ENCODE results near the gene SLC6A18. TPM values are rescaled to one million over a fixed set of nuclear protein-coding genes. Genes with fewer than 3 reads are reported as not detected.
"Not testable (repeated sequence)": the region's sequence is repeated elsewhere in the genome, so short reads cannot be mapped to it uniquely, and the experiment has no call there.

The SLC6A18 gene
- polyA plus RNA-seq, 1 of the 3 experiments (the other 2 are of a cell fraction) = not detected

- H3K4me2 ChIP-seq; H3K79me2 ChIP-seq (ENCODE audit: insufficient read depth); H4K20me1 ChIP-seq (ENCODE audit: insufficient read depth); H3K9me3 ChIP-seq; H3K27ac ChIP-seq (ENCODE audit: low read depth in 2 of 2, low read length in 1 of 2); DNase-seq; H3K9ac ChIP-seq; H2AFZ ChIP-seq (ENCODE audit: low read depth); H3F3A ChIP-seq (replicated peaks; ENCODE audit: insufficient read depth); POLR2A ChIA-PET; CTCF ChIA-PET; H3K9me2 ChIP-seq; H3K36me3 ChIP-seq (replicated peaks in 1 of 2; ENCODE audit: control insufficient read depth in 1 of 2, insufficient read depth in 2 of 2, low read length in 1 of 2); H3K4me1 ChIP-seq (ENCODE audit: control insufficient read depth in 1 of 2, insufficient read depth in 2 of 2, low read depth in 1 of 2, low read length in 1 of 2); H3K27me3 ChIP-seq (ENCODE audit: insufficient read depth); H3K4me3 ChIP-seq (ENCODE audit: low read depth in 2 of 2, low read length in 1 of 2): not testable (repeated sequence)
- WGBS (ENCODE audit: low lambda C conversion rate) = 75% methylated on average over 31 of the region's 40 CpGs
Observed at GRCh38 chr5:1282993-1283728, 58.0 kb downstream of the SLC6A18 start.

GRCh38 chr5:1283729-1284041 is 58.5 kb downstream of the SLC6A18 start:
- H3K9me3 ChIP-seq; H3F3A ChIP-seq (replicated peaks; ENCODE audit: insufficient read depth); CTCF ChIA-PET; H3K4me1 ChIP-seq (ENCODE audit: control insufficient read depth in 1 of 2, insufficient read depth in 2 of 2, low read depth in 1 of 2, low read length in 1 of 2); POLR2A ChIA-PET; H3K27me3 ChIP-seq (ENCODE audit: insufficient read depth); H3K4me3 ChIP-seq (ENCODE audit: low read depth in 2 of 2, low read length in 1 of 2); H3K27ac ChIP-seq (ENCODE audit: low read depth in 2 of 2, low read length in 1 of 2); H2AFZ ChIP-seq (ENCODE audit: low read depth); H3K79me2 ChIP-seq (ENCODE audit: insufficient read depth); DNase-seq; H3K36me3 ChIP-seq (replicated peaks in 1 of 2; ENCODE audit: control insufficient read depth in 1 of 2, insufficient read depth in 2 of 2, low read length in 1 of 2); H3K4me2 ChIP-seq; H3K9ac ChIP-seq; H3K9me2 ChIP-seq; H4K20me1 ChIP-seq (ENCODE audit: insufficient read depth): not testable (repeated sequence)
- WGBS (ENCODE audit: low lambda C conversion rate) = 53% methylated on average over 6 of the region's 16 CpGs

DNA sequence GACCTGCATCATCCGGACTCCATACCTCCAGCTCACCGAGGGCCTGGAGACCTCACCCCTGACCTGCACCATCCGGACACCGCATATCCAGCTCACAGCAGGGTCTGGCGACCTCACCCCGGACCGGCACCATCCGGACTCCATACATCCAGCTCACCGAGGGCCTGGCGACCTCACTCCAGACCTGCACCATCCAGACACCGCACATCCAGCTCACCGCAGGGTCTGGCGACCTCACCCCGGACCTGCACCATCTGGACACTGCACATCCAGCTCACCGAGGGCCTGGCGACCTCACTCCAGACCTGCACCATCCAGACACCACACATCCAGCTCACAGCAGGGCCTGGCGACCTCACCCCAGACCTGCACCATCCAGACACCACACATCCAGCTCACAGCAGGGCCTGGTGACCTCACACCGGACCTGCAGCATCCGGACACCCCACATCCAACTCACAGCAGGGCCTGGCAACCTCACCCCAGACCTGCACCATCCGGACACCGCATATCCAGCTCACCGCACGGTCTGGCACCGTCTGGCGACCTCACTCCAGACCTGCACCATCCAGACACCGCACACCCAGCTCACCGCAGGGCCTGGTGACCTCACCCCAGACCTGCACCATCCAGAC is 59.3 kb downstream of the SLC6A18 start:
- H2AFZ ChIP-seq (ENCODE audit: low read depth); DNase-seq; H3K27ac ChIP-seq (ENCODE audit: low read depth in 2 of 2, low read length in 1 of 2); H3K79me2 ChIP-seq (ENCODE audit: insufficient read depth); H4K20me1 ChIP-seq (ENCODE audit: insufficient read depth); H3F3A ChIP-seq (replicated peaks; ENCODE audit: insufficient read depth); H3K9me3 ChIP-seq; H3K4me3 ChIP-seq (ENCODE audit: low read depth in 2 of 2, low read length in 1 of 2); H3K4me2 ChIP-seq; POLR2A ChIA-PET; H3K9ac ChIP-seq; H3K9me2 ChIP-seq; H3K36me3 ChIP-seq (replicated peaks in 1 of 2; ENCODE audit: control insufficient read depth in 1 of 2, insufficient read depth in 2 of 2, low read length in 1 of 2); CTCF ChIA-PET; H3K27me3 ChIP-seq (ENCODE audit: insufficient read depth); H3K4me1 ChIP-seq (ENCODE audit: control insufficient read depth in 1 of 2, insufficient read depth in 2 of 2, low read depth in 1 of 2, low read length in 1 of 2): not testable (repeated sequence)
- 60% methylated on average over 21 of the region's 27 CpGs for WGBS (ENCODE audit: low lambda C conversion rate)

GRCh38 chr5:1285141-1285540 is 60.0 kb downstream of the SLC6A18 start:
- no peak overlapping the region for H3K27ac ChIP-seq (ENCODE audit: low read depth in 2 of 2, low read length in 1 of 2)
- H3K27me3 ChIP-seq (ENCODE audit: insufficient read depth) = no peaks in the 10 kb centered on the region
- H3K9me3 ChIP-seq = no peaks in the 10 kb centered on the region
- no peaks in the 10 kb centered on the region for H4K20me1 ChIP-seq (ENCODE audit: insufficient read depth)
- H3K79me2 ChIP-seq (ENCODE audit: insufficient read depth) = no peaks in the 10 kb centered on the region
- H3K4me2 ChIP-seq = no peak overlapping the region
- H3K4me1 ChIP-seq (ENCODE audit: control insufficient read depth in 1 of 2, insufficient read depth in 2 of 2, low read depth in 1 of 2, low read length in 1 of 2) = no peaks in the 10 kb centered on the region
- no peak overlapping the region for H2AFZ ChIP-seq (ENCODE audit: low read depth)
- DNase-seq = no peak
- H3K9ac ChIP-seq = no peak overlapping the region
- POLR2A ChIA-PET = no interaction called here
- H3F3A ChIP-seq (replicated peaks; ENCODE audit: insufficient read depth) = no peaks in the 10 kb centered on the region
- H3K4me3 ChIP-seq (ENCODE audit: low read depth in 2 of 2, low read length in 1 of 2) = no peak overlapping the region
- WGBS (ENCODE audit: low lambda C conversion rate) = 56% methylated on average over 9 of the region's 12 CpGs
- H3K36me3 ChIP-seq (replicated peaks in 1 of 2; ENCODE audit: control insufficient read depth in 1 of 2, insufficient read depth in 2 of 2, low read length in 1 of 2) = no peaks in the 10 kb centered on the region
- H3K9me2 ChIP-seq = no peaks in the 10 kb centered on the region
- CTCF ChIA-PET = interaction anchor here (0.7 kb wide), 1 partner anchor 9 kb away, joined by 3 read pairs; no protein-coding TSS in a partner anchor
- TF ChIP-seq NRF1 (IDR thresholded peaks at IDR 0.05; ENCODE audit: low read depth, low read length) (no peak), CHD2 (IDR thresholded peaks at IDR 0.05; ENCODE audit: low read length, partially characterized antibody) (no peak), SIN3A (IDR thresholded peaks at IDR 0.05; ENCODE audit: borderline replicate concordance, low read depth, low read length) (no peak), RFX5 (IDR thresholded peaks at IDR 0.05; ENCODE audit: low read length) (no peak), JUND (IDR thresholded peaks at IDR 0.05) (no peak), MAX (IDR thresholded peaks at IDR 0.05; ENCODE audit: low read depth) (no peak), FOXJ3 (CRISPR knock-in tag; IDR thresholded peaks at IDR 0.05) (no peak), GABPA (IDR thresholded peaks at IDR 0.05; ENCODE audit: low read depth) (no peak), FOXM1 (IDR thresholded peaks at IDR 0.05; ENCODE audit: low read depth) (no peak), REST (IDR thresholded peaks at IDR 0.05; ENCODE audit: low read depth, low read length) (no peak), TCF12 (IDR thresholded peaks at IDR 0.05) (no peak), RXRA (IDR thresholded peaks at IDR 0.05; ENCODE audit: borderline replicate concordance, low read depth) (no peak), FOSL2 (IDR thresholded peaks at IDR 0.05; ENCODE audit: borderline replicate concordance, low read depth) (no peak)

Data from SK-N-SH (cell line).